Measurements from ENCODE around the gene THSD7A. TPM values are rescaled to one million over a fixed set of nuclear protein-coding genes. Genes with fewer than 3 reads are reported as not detected.

Gene THSD7A
- total and polyA plus RNA-seq, 7 donors = 0.06 to 1.4 (median 0.21) TPM

DNA sequence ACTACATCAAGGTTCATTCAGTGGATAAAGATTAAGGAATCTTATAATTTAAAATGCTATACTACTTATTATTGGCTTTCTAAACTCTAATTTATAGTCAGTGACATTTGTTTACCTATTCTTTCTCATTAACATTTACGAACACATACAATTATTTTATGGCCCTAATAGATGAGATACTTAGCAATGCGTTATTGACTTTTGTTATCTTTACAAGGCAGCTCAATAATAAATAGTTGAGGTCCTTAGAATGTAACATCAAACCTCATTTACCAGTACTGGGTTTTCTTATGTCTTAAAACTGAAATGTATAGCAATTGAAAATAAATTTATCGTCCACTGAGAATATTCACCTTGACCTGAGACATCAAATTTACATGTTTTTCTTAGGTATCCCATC, 89.0 kb downstream of the THSD7A start:
- Histone ChIP-seq H3K36me3 (ENCODE audit: insufficient read depth in 1 of 2, low read depth in 1 of 2) (no peaks in the 10 kb centered on the region), H3K27me3 (ENCODE audit: insufficient read depth in 3 of 3, low read length in 2 of 3) (no peaks in the 10 kb centered on the region), H3K4me3 (no peak overlapping the region), H3K4me1 (no peaks in the 10 kb centered on the region), H3K27ac (no peak overlapping the region), H3K9me3 (no peaks in the 10 kb centered on the region)
- DNase-seq = no peak
- intact Hi-C loops (cut with DNase I) = no loop called here
- WGBS, 3 donors = 92 to 94% (median 93%) methylated on average over 3 of the region's 3 CpGs
- no peak for ATAC-seq
- TF ChIP-seq, protein P1, sequence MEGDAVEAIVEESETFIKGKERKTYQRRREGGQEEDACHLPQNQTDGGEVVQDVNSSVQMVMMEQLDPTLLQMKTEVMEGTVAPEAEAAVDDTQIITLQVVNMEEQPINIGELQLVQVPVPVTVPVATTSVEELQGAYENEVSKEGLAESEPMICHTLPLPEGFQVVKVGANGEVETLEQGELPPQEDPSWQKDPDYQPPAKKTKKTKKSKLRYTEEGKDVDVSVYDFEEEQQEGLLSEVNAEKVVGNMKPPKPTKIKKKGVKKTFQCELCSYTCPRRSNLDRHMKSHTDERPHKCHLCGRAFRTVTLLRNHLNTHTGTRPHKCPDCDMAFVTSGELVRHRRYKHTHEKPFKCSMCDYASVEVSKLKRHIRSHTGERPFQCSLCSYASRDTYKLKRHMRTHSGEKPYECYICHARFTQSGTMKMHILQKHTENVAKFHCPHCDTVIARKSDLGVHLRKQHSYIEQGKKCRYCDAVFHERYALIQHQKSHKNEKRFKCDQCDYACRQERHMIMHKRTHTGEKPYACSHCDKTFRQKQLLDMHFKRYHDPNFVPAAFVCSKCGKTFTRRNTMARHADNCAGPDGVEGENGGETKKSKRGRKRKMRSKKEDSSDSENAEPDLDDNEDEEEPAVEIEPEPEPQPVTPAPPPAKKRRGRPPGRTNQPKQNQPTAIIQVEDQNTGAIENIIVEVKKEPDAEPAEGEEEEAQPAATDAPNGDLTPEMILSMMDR (IDR thresholded peaks at IDR 0.05) = no peak

DNA sequence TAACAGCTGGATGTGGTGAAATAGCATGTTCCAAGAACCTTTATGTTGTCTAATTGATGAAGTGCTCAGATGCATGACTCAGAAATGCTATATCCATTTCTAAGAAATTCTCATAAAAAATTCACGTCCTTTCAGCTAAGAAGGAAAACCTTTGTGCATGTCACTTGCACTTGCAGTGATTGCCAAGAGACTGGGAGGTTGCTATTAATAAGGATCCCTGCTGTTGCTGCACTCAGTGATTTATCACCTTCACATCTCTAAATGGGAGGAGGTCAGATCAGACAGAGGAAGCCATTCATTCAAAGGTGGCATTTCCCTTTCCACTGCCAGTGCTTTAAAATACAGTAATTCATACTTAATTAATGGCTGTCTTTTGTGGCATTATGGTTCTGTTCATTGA, 89.5 kb downstream of the THSD7A start:
- intact Hi-C loops (cut with DNase I) = no loop called here

DNA sequence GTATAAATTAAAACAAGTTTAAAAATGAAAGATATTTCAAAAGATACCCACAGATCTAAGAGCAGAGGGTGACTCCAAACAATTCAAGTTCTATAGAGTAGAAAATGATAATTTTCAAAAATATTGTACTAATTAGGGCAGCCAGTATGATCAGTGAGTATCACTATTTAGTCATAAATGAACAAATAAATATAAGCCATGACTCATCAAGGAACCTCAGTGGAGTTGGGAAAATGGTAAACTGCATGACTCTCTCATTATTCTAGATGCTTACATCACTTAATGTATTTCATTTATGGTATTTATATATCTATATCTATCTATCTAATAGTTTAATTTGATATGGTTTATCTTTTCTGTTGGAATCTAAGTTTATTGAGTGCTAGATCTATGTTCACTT, 94.3 kb downstream of the THSD7A start:
- no peaks in the 10 kb centered on the region for H3K27me3 ChIP-seq (ENCODE audit: insufficient read depth in 3 of 3, low read length in 2 of 3)
- H3K36me3 ChIP-seq (ENCODE audit: insufficient read depth in 1 of 2, low read depth in 1 of 2) = no peaks in the 10 kb centered on the region
- TF ChIP-seq, protein P1 (IDR thresholded peaks at IDR 0.05) = no peak
- no peak overlapping the region for H3K4me3 ChIP-seq
- H3K4me1 ChIP-seq = no peaks in the 10 kb centered on the region
- no peaks in the 10 kb centered on the region for H3K9me3 ChIP-seq
- DNase-seq (no peak), ATAC-seq (no peak)
- H3K27ac ChIP-seq = no peak overlapping the region
- intact Hi-C loops (cut with DNase I) = no loop called here

More for the DNA sequence above, 89.5 kb downstream of the THSD7A start:
- no peaks in the 10 kb centered on the region for H3K36me3 ChIP-seq (ENCODE audit: insufficient read depth in 1 of 2, low read depth in 1 of 2)
- TF ChIP-seq, protein P1 (IDR thresholded peaks at IDR 0.05) = no peak
- ATAC-seq (no peak), DNase-seq (no peak)
- H3K4me3 ChIP-seq = no peak overlapping the region
- no peaks in the 10 kb centered on the region for H3K27me3 ChIP-seq (ENCODE audit: insufficient read depth in 3 of 3, low read length in 2 of 3)
- H3K4me1 ChIP-seq = no peaks in the 10 kb centered on the region
- no peaks in the 10 kb centered on the region for H3K9me3 ChIP-seq
- WGBS, 3 donors = 6 to 11% (median 10%) methylated on average over 1 of the region's 1 CpG
- no peak overlapping the region for H3K27ac ChIP-seq

DNA sequence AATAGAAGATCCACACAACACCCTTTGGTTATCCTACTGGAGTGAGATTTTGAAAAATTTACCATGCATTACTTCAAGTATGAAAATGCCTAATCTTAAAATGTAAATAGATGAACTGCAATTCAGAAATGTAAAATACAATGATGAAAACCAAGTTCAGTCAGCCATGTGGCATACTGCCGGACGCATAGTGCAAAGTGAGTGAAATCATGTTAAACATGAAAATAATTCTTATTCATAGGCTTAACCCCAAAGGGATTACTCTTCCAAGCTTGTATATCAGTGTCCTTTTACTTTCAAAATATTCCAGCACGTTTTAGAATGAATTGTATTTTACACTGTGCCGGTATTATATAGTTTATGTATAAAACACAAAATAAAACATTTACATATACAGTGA, 99.8 kb downstream of the THSD7A start:
- WGBS, 3 donors = 78 to 82% (median 80%) methylated on average over 4 of the region's 4 CpGs
- intact Hi-C loops (cut with DNase I) = no loop called here
- ATAC-seq (no peak), DNase-seq (no peak)
- Histone ChIP-seq H3K9me3 (no peaks in the 10 kb centered on the region), H3K27ac (no peak overlapping the region), H3K27me3 (ENCODE audit: insufficient read depth in 3 of 3, low read length in 2 of 3) (no peaks in the 10 kb centered on the region), H3K4me3 (no peak overlapping the region), H3K4me1 (no peaks in the 10 kb centered on the region), H3K36me3 (ENCODE audit: insufficient read depth in 1 of 2, low read depth in 1 of 2) (no peaks in the 10 kb centered on the region)
- TF ChIP-seq, protein P1 (IDR thresholded peaks at IDR 0.05) = no peak

DNA sequence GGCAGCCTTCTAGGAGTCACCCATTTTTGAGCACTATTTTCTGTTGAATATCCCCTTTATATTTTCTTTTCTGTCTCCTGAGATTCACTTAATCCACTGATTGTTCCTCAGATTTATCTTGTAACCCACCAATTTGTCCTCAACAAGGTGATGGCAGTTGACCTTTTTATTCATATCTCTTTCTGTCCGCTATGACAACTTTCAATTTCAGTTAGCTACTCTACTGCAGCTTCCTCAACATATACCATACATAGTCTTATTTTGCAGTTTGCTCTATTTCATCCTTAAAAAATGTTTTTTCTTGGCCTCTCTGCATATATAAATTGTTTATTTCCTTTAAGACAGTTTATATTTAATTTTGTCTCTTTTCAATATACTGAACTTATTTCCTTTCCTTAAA, 101.3 kb downstream of the THSD7A start:
- DNase-seq (no peak), ATAC-seq (no peak)
- Histone ChIP-seq H3K27ac (no peak overlapping the region), H3K27me3 (ENCODE audit: insufficient read depth in 3 of 3, low read length in 2 of 3) (no peaks in the 10 kb centered on the region), H3K9me3 (no peaks in the 10 kb centered on the region), H3K4me3 (no peak overlapping the region), H3K4me1 (no peaks in the 10 kb centered on the region), H3K36me3 (ENCODE audit: insufficient read depth in 1 of 2, low read depth in 1 of 2) (no peaks in the 10 kb centered on the region)
- 91 to 95% (median 94%) methylated on average over 1 of the region's 1 CpG for WGBS, 3 donors
- intact Hi-C loops (cut with DNase I) = no loop called here
- TF ChIP-seq, protein P1 (IDR thresholded peaks at IDR 0.05) = no peak

Data from psoas muscle (tissue), 8 donors.